ENCODE measurements around the gene SLC36A4.
"Not testable (repeated sequence)": the region's sequence is repeated elsewhere in the genome, so short reads cannot be mapped to it uniquely, and the experiment has no call there.

SLC36A4 gene

GRCh38 chr11:93114304-93114703 is 83.5 kb downstream of the SLC36A4 start:
- FAIRE-seq, result no peak

GRCh38 chr11:93113824-93114223 is 84.0 kb downstream of the SLC36A4 start:
- TF ChIP-seq TAF1 (IDR thresholded peaks at IDR 0.05; ENCODE audit: low read depth, low read length), result no peak
- TF ChIP-seq SPI1 (IDR thresholded peaks at IDR 0.05; ENCODE audit: low read depth, low read length), result no peak
- TF ChIP-seq POLR2AphosphoS5 (IDR thresholded peaks at IDR 0.05; ENCODE audit: low read depth, low read length), result no peak
- no peak for TF ChIP-seq POLR2A (IDR thresholded peaks at IDR 0.05; ENCODE audit: low read depth, low read length)
- no peak for TF ChIP-seq PAX5 (IDR thresholded peaks at IDR 0.05; ENCODE audit: insufficient read depth, low read length, severe bottlenecking)
- TF ChIP-seq POU2F2 (IDR thresholded peaks at IDR 0.05; ENCODE audit: low read depth, low read length), result no peak
- DNase-seq (ENCODE audit: insufficient read length, low spot score) (no peak), FAIRE-seq (no peak)

More at GRCh38 chr11:93114304-93114703, 83.5 kb downstream of the SLC36A4 start:
- DNase-seq (ENCODE audit: insufficient read length, low spot score), result no peak
- TF ChIP-seq PAX5 (IDR thresholded peaks at IDR 0.05; ENCODE audit: insufficient read depth, low read length, severe bottlenecking) (no peak), SPI1 (IDR thresholded peaks at IDR 0.05; ENCODE audit: low read depth, low read length) (no peak)

- not testable (repeated sequence) for FAIRE-seq; DNase-seq (ENCODE audit: insufficient read length, low spot score)
Observed at GRCh38 chr11:93111147-93111546, 86.6 kb downstream of the SLC36A4 start.

GRCh38 chr11:93100211-93100610 is 97.6 kb downstream of the SLC36A4 start:
- no peak for FAIRE-seq
- no peak for DNase-seq (ENCODE audit: insufficient read length, low spot score)
- TF ChIP-seq POLR2AphosphoS5 (IDR thresholded peaks at IDR 0.05; ENCODE audit: low read depth, low read length) (no peak), TAF1 (IDR thresholded peaks at IDR 0.05; ENCODE audit: low read depth, low read length) (no peak), POU2F2 (IDR thresholded peaks at IDR 0.05; ENCODE audit: low read depth, low read length) (no peak), PAX5 (IDR thresholded peaks at IDR 0.05; ENCODE audit: insufficient read depth, low read length, severe bottlenecking) (no peak), SPI1 (IDR thresholded peaks at IDR 0.05; ENCODE audit: low read depth, low read length) (no peak), POLR2A (IDR thresholded peaks at IDR 0.05; ENCODE audit: low read depth, low read length) (no peak)

GRCh38 chr11:93099806-93100205 is 98.0 kb downstream of the SLC36A4 start:
- TF ChIP-seq POLR2A (IDR thresholded peaks at IDR 0.05; ENCODE audit: low read depth, low read length), result no peak
- no peak for TF ChIP-seq SPI1 (IDR thresholded peaks at IDR 0.05; ENCODE audit: low read depth, low read length)
- TF ChIP-seq PAX5 (IDR thresholded peaks at IDR 0.05; ENCODE audit: insufficient read depth, low read length, severe bottlenecking), result no peak
- no peak for TF ChIP-seq TAF1 (IDR thresholded peaks at IDR 0.05; ENCODE audit: low read depth, low read length)
- no peak for TF ChIP-seq POLR2AphosphoS5 (IDR thresholded peaks at IDR 0.05; ENCODE audit: low read depth, low read length)
- no peak for TF ChIP-seq POU2F2 (IDR thresholded peaks at IDR 0.05; ENCODE audit: low read depth, low read length)
- DNase-seq (ENCODE audit: insufficient read length, low spot score) (no peak), FAIRE-seq (no peak)

All from GM12891 (cell line).